ENCODE measurements around the gene SKI.

SKI gene

GRCh38 chr1:2347896-2348295 lies 119.8 kb downstream of the SKI start:
- no peak for DNase-seq

GRCh38 chr1:2348346-2349325 lies 120.5 kb downstream of the SKI start:
- DNase-seq, result no peak

- DNase-seq, result peak in 1 of 58 donors; percentile 0
Observed at GRCh38 chr1:2349806-2350205, 121.7 kb downstream of the SKI start.

- no peak for DNase-seq
Observed at GRCh38 chr1:2350501-2350900, 122.4 kb downstream of the SKI start.

- no peak for DNase-seq
Observed at GRCh38 chr1:2350911-2351655, 123.0 kb downstream of the SKI start.

GRCh38 chr1:2351723-2352122 lies 123.6 kb downstream of the SKI start:
- DNase-seq, result no peak

GRCh38 chr1:2352341-2352896 lies 124.3 kb downstream of the SKI start:
- DNase-seq, result no peak

GRCh38 chr1:2352897-2353550 lies 124.9 kb downstream of the SKI start:
- DNase-seq, result no peak

- no peak for DNase-seq
Observed at GRCh38 chr1:2353551-2354438, 125.7 kb downstream of the SKI start.

GRCh38 chr1:2354511-2355372 lies 126.6 kb downstream of the SKI start:
- DNase-seq, result no peak

- DNase-seq, result no peak
Observed at GRCh38 chr1:2355373-2356261, 127.5 kb downstream of the SKI start.

- DNase-seq, result no peak
Observed at GRCh38 chr1:2356401-2356800, 128.3 kb downstream of the SKI start.

- no peak for DNase-seq
Observed at GRCh38 chr1:2356911-2357845, 129.1 kb downstream of the SKI start.

- DNase-seq, result no peak
Observed at GRCh38 chr1:2358072-2358471, 130.0 kb downstream of the SKI start.

GRCh38 chr1:2358651-2359640 lies 130.8 kb downstream of the SKI start:
- no peak for DNase-seq

All from anterior cingulate cortex (tissue), 58 donors.